DMS79 (cell line): ENCODE results near the gene AHNAK2.

ENCODE experiments used
- DNase-seq: peaks from one replicate; lab custom pipeline; 2025; lab: John Stamatoyannopoulos, UW

AHNAK2 gene

GRCh38 chr14:104973385-104974145 lies 4.6 kb downstream of the AHNAK2 start:
- DNase-seq: peak; percentile 70

- DNase-seq: peak; percentile 87
These were observed 5.1 kb downstream of the AHNAK2 start for GRCh38 chr14:104973135-104973384.

GRCh38 chr14:104972301-104973134 lies 5.7 kb downstream of the AHNAK2 start:
- DNase-seq: peak; percentile 84

- no peak for DNase-seq
These were observed 6.5 kb downstream of the AHNAK2 start for GRCh38 chr14:104971447-104972240.

- no peak for DNase-seq
These were observed 7.7 kb downstream of the AHNAK2 start for GRCh38 chr14:104970231-104971068.

GRCh38 chr14:104969741-104970230 lies 8.4 kb downstream of the AHNAK2 start:
- no peak for DNase-seq

- DNase-seq: peak; percentile 63
These were observed 9.4 kb downstream of the AHNAK2 start for GRCh38 chr14:104968541-104969401.

GRCh38 chr14:104968153-104968527 lies 10.0 kb downstream of the AHNAK2 start:
- DNase-seq: peak; percentile 66

- DNase-seq: peak; percentile 57
These were observed 10.6 kb downstream of the AHNAK2 start for GRCh38 chr14:104967386-104968152.

GRCh38 chr14:104966981-104967385 lies 11.2 kb downstream of the AHNAK2 start:
- no peak for DNase-seq

GRCh38 chr14:104966261-104966865 lies 11.8 kb downstream of the AHNAK2 start:
- DNase-seq: no peak

GRCh38 chr14:104965561-104966231 lies 12.5 kb downstream of the AHNAK2 start:
- no peak for DNase-seq

GRCh38 chr14:104964546-104964945 lies 13.6 kb downstream of the AHNAK2 start:
- DNase-seq: no peak

GRCh38 chr14:104957146-104958113 lies 20.7 kb downstream of the AHNAK2 start:
- DNase-seq: no peak

GRCh38 chr14:104956290-104956890 lies 21.8 kb downstream of the AHNAK2 start:
- no peak for DNase-seq

- DNase-seq: no peak
These were observed 22.8 kb downstream of the AHNAK2 start for GRCh38 chr14:104955396-104955770.

- DNase-seq: no peak
These were observed 23.3 kb downstream of the AHNAK2 start for GRCh38 chr14:104954746-104955395.
